ENCODE data around the gene LRRC59.
A peak's percentile ranks its signal among the peaks of the same experiment; 100 is the strongest.

LRRC59 gene

DNA sequence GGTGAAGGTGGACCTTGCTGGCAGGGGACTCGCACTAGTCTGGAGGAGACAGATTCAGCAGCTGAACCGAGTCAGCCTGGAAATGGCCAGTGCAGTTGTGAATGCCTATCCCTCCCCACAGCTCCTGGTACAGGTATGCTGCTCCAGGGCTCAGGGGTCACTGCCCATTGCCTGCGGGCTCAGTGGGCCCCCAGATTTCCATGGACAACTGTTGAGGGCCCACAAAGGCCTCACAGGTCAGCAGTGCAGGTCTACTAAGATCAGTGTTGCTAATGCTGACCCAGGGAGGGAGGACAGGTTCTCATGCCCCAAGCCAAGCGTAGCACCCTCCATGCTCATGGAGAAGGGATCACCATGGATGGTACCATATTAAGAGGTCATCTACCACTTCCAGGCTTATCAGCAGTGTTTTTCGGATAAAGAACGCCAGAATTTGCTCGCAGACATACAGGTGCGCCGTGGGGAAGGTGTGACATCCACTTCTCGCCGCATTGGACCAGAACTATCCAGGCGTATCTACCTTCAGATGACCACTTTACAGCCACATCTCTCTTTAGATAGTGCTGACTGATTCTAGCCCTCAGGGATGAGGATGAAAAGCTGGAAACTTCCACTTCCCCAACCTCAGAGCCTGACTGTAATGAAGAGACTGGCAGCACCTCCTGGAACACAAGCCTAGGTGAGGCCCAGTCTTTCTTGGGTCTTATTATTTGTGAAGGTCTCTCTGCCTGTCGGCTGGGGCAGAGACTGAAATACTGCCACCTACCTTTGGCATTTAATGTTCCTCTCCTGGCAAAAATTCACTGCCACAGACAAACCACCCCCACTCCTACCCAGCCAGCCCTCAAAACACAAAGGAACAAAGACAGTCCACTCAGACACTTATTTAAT, 16.7 kb downstream of the LRRC59 start:
- Histone ChIP-seq H3K9me3 (ENCODE audit: low read depth, low read length) (no peaks in the 10 kb centered on the region), H3K9ac (ENCODE audit: insufficient read length) (no peak overlapping the region), H3K36me3 (ENCODE audit: insufficient read depth, low read length) (peaks cover 70% of the 10 kb centered on the region), H3K27ac (no peak overlapping the region), H3K4me3 (no peak overlapping the region)
- TF ChIP-seq FOXP2 (optimal IDR thresholded peaks at IDR 0.05; ENCODE audit: control extremely low read depth, extremely low read length, insufficient read depth) (no peak), POLR2AphosphoS5 (IDR thresholded peaks at IDR 0.05; ENCODE audit: borderline replicate concordance, low read depth, low read length) (0 out of 2 replicates have a peak, but pooled peaks have one; percentile 15)
- DNase-seq (ENCODE audit: low read depth, low spot score): no peak

DNA sequence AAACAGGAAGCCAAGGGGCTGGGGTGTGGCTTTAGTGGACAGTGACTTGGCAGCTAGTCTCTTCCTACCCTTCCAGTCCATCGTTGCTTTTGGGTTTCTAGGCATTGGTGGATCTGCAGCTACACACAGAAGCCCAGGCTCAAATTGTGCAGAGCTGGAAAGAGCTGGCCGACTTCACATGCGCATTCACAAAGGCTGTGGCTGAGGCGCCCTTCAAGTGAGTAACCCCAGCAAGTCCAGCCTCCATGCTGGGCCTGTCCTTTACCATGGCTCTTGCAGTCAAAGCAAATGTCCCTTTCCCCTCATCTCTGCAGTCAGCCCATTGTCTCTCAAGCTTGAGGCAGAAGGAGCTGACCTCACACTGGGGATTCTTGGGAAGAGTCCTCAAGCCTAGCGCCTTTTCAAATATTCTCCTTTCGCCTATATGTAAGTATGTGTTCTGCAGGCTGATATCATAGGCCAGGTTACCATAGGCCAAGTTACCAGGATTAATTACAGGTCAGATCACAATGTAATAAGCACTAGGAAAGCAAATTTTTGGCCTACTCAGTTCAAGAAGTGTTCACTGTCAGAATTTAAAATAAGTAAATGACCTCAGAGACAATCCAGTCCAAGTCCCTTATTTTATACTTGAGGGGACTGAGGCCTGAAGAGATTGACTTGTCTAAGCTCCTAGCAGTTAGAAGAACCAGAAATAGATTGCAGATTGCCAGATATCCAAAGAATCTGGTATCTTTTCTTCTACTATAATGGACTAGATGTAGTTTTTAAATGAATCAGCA, 17.8 kb downstream of the LRRC59 start:
- H3K27ac ChIP-seq: no peak overlapping the region
- no peak for DNase-seq (ENCODE audit: low read depth, low spot score)
- no peak overlapping the region for H3K9ac ChIP-seq (ENCODE audit: insufficient read length)
- TF ChIP-seq FOXP2 (optimal IDR thresholded peaks at IDR 0.05; ENCODE audit: control extremely low read depth, extremely low read length, insufficient read depth) (no peak), POLR2AphosphoS5 (IDR thresholded peaks at IDR 0.05; ENCODE audit: borderline replicate concordance, low read depth, low read length) (no peak), EZH2 (IDR thresholded peaks at IDR 0.05) (no peak)
- H3K4me3 ChIP-seq: no peak overlapping the region
- peaks cover 65% of the 10 kb centered on the region for H3K36me3 ChIP-seq (ENCODE audit: insufficient read depth, low read length)
- no peaks in the 10 kb centered on the region for H3K9me3 ChIP-seq (ENCODE audit: low read depth, low read length)

DNA sequence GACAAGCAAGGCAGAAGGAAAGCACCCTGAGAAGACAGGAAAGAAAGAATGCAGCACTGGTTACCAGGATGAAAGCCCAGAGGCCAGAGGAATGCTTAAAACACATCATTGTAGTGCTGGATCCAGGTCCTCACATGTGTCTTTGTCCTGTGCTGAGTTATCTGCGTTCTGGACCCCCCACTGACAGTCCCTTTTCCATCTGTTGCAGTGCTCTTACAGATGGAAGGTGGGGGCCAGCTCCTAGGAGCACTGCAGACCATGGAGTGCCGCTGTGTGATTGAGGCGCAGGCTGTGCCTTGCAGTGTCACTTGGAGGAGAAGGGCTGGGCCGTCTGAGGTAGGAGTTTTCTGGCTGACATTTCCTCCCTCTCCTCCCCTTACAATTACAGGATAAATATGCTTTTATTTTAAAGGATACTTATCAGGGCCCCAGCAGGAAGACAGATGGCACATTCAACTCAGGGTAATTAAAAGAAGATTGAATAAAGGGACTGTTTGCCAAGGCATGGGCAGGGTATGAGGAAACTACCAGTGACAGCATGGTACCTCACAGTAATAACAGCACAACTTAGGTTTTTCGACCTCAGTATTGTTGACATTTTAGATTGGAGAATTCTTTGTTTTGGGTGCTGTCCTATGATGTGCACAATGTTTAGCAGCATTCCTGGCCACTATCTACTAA, 21.3 kb downstream of the LRRC59 start:
- TF ChIP-seq FOXP2 (optimal IDR thresholded peaks at IDR 0.05; ENCODE audit: control extremely low read depth, extremely low read length, insufficient read depth): no peak
- no peak for TF ChIP-seq POLR2AphosphoS5 (IDR thresholded peaks at IDR 0.05; ENCODE audit: borderline replicate concordance, low read depth, low read length)
- TF ChIP-seq EZH2 (IDR thresholded peaks at IDR 0.05): no peak
- Histone ChIP-seq H3K27ac (no peak overlapping the region), H3K9ac (ENCODE audit: insufficient read length) (no peak overlapping the region), H3K36me3 (ENCODE audit: insufficient read depth, low read length) (peaks cover 36% of the 10 kb centered on the region), H3K4me3 (no peak overlapping the region), H3K9me3 (ENCODE audit: low read depth, low read length) (no peaks in the 10 kb centered on the region)
- no peak for DNase-seq (ENCODE audit: low read depth, low spot score)

DNA sequence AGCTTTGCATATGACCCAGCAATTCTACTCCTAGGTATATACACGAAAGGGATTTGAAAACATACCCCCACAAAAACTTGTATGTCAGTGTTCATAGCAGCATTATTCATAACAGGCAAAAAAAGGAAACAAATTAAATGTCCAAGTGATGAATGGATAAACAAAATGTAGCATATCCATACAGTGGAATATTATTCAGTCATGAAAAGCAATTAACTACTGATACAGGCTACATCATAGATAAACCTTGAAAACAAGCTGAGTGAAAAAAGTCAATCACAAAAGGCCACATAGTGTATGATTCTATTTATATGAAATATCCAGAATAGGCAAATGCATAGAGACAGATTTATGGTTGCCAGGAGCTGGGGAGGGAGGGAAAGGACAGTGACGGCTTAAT, 23.6 kb downstream of the LRRC59 start:
- Histone ChIP-seq H3K4me3 (peak overlapping the region; percentile 99), H3K27ac (peak overlapping the region; percentile 26; the same call in 1 of the 2 replicates), H3K9ac (ENCODE audit: insufficient read length) (peak overlapping the region; percentile 97), H3K36me3 (ENCODE audit: insufficient read depth, low read length) (peaks cover 36% of the 10 kb centered on the region), H3K9me3 (ENCODE audit: low read depth, low read length) (no peaks in the 10 kb centered on the region)
- no peak for DNase-seq (ENCODE audit: low read depth, low spot score)
- no peak for TF ChIP-seq POLR2AphosphoS5 (IDR thresholded peaks at IDR 0.05; ENCODE audit: borderline replicate concordance, low read depth, low read length)
- TF ChIP-seq EZH2 (IDR thresholded peaks at IDR 0.05): no peak
- TF ChIP-seq FOXP2 (optimal IDR thresholded peaks at IDR 0.05; ENCODE audit: control extremely low read depth, extremely low read length, insufficient read depth): no peak

DNA sequence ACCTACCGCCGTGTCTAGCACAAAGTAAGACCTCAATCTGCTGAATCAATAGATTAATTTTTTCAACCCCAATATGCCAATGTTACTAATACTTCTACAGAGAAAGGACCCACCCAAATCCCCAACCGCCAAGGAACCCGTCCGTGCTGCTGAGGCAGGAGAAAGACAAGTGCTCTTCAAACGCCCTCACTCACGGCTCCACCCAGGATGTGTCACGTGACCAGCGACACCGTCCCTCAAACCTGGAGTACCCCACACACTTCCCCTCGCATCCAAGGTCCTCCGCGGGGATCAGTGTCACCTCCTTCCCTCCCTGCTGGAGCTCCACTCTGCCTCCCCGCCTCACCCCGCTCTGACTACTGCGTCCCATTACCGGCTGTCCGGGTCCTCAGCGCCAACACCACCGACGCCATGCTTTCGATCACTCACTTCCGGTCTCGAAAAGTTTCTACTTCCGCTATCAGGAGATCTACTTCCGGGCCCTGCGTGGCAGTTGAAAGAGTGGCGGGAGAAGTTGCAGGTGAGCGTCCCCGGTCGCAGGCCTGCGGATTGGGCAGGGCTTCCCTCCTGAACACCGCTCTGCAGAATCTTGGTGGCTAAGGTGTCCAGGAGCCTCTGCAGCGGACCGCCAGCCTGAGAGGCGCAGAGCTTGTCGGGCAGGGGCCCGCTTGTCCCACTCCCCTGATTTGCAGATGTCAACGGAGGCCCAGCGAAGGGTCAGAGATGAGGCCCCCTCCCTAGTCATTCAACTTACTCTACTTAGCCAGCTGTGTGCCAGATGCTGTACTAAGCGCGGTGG, 24.4 kb downstream of the LRRC59 start, which contains the start of the genes EME1 and MRPL27:
EME1 (plus strand) TSS at position 472 of the 799 bp plus-strand sequence. CDS start 1,980 bp downstream, outside the sequence.
MRPL27 (minus strand) TSS at position 427 of the 799 bp plus-strand sequence; CDS start at position 413, 14 bp downstream.
- DNase-seq (ENCODE audit: low read depth, low spot score): peak; percentile 64
- Histone ChIP-seq H3K4me3 (peak within 1 kb of the TSS; percentile 99), H3K9me3 (ENCODE audit: low read depth, low read length) (no peaks in the 10 kb centered on the region), H3K36me3 (ENCODE audit: insufficient read depth, low read length) (peaks cover 40% of the 10 kb centered on the region), H3K27ac (peak within 1 kb of the TSS; percentile 96), H3K9ac (ENCODE audit: insufficient read length) (peak within 1 kb of the TSS; percentile 97)
- TF ChIP-seq EZH2 (IDR thresholded peaks at IDR 0.05) (no peak), POLR2AphosphoS5 (IDR thresholded peaks at IDR 0.05; ENCODE audit: borderline replicate concordance, low read depth, low read length) (peak; percentile 98)

DNA sequence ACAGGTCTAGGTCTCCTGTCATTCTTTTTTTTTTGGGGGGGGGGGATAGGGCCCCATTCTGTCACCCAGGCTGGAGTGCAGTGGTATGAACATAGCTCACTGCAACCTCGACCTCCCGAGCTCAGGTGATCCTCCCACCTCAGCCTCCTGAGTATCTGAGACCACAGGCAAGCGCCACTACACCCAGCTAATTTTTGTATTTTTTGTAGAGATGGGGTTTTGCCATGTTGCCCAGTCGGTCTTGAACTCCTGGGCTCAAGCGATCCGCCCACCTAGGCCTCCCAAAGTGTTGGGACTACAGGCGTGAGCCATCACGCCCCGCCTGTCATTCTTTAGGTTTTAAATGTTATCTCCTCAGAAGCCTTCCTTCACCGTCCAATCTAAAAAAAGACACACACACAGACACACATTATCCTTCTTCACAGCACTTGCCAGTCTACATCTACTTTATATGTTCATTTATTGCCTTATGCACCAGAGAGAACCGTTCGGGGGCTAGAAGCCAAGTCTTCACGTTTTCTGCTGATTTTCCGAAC, 25.0 kb downstream of the LRRC59 start:
- Histone ChIP-seq H3K9ac (ENCODE audit: insufficient read length) (peak overlapping the region; percentile 97), H3K4me3 (peak overlapping the region; percentile 99), H3K9me3 (ENCODE audit: low read depth, low read length) (no peaks in the 10 kb centered on the region), H3K36me3 (ENCODE audit: insufficient read depth, low read length) (peaks cover 46% of the 10 kb centered on the region), H3K27ac (peak overlapping the region; percentile 96)
- no peak for DNase-seq (ENCODE audit: low read depth, low spot score)
- no peak for TF ChIP-seq FOXP2 (optimal IDR thresholded peaks at IDR 0.05; ENCODE audit: control extremely low read depth, extremely low read length, insufficient read depth)
- no peak for TF ChIP-seq POLR2AphosphoS5 (IDR thresholded peaks at IDR 0.05; ENCODE audit: borderline replicate concordance, low read depth, low read length)

DNA sequence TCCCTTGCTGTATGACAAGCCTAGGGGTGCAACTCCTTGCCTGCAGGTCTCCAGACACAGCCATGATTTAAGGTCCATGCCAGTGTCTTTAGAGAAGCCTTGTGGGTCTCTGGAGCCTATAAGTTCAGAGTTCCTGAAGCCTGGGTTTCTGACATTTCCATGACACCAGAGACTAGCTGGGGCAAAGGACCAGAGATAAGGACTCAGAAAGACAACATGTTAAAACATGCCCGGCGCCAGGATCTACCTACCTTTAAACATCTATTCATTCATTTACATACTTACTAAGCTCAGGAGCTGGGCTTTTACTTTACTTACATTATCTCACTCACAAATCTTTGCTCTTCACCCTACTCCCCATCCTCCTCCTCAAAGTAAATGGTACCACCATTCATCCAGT, 25.8 kb downstream of the LRRC59 start:
- Histone ChIP-seq H3K27ac (no peak overlapping the region), H3K4me3 (peak overlapping the region; percentile 99; the same call in 1 of the 2 replicates), H3K9me3 (ENCODE audit: low read depth, low read length) (no peaks in the 10 kb centered on the region), H3K36me3 (ENCODE audit: insufficient read depth, low read length) (peaks cover 48% of the 10 kb centered on the region), H3K9ac (ENCODE audit: insufficient read length) (no peak overlapping the region)
- no peak for DNase-seq (ENCODE audit: low read depth, low spot score)
- no peak for TF ChIP-seq EZH2 (IDR thresholded peaks at IDR 0.05)
- no peak for TF ChIP-seq FOXP2 (optimal IDR thresholded peaks at IDR 0.05; ENCODE audit: control extremely low read depth, extremely low read length, insufficient read depth)
- no peak for TF ChIP-seq POLR2AphosphoS5 (IDR thresholded peaks at IDR 0.05; ENCODE audit: borderline replicate concordance, low read depth, low read length)
